HepG2 (cell line): ENCODE data around the gene ASPRV1. TPM values are rescaled to one million over a fixed set of nuclear protein-coding genes. Genes with fewer than 3 reads are reported as not detected.

Experiments used
- CEBPZ ChIP-seq: IDR thresholded peaks from 2 replicates; pipeline ENCODE4 v1.6.1; 2012; ENCODE audit warnings: low read length, improper control_type of control experiment
- CREM ChIP-seq, 2 experiments: sonication (generic) in 1 of 2; formaldehyde crosslinking in 1 of 2; IDR thresholded peaks; 2 replicates each; pipeline versions ENCODE4 v1.4.0 to v1.6.1; 2016 to 2020; ENCODE audit warnings: antibody characterized with exemption in 1 of 2, mild to moderate bottlenecking in 1 of 2, missing genetic modification reagents in 1 of 2
- DBP ChIP-seq: sonication (generic); formaldehyde crosslinking; IDR thresholded peaks from 2 replicates; pipeline ENCODE4 v1.4.0; 2020; ENCODE audit warnings: missing genetic modification reagents; ENCODE audit errors: not compliant biosample characterization
- FOXA3 ChIP-seq: IDR thresholded peaks from 2 replicates; pipeline ENCODE4 v1.6.1; 2016; ENCODE audit warnings: missing genetic modification reagents, missing compliant biosample characterization
- FOXP1 ChIP-seq, 2 experiments: fragments of 450-650 bp in 1 of 2; IDR thresholded peaks; 2 replicates each; pipeline ENCODE4 v1.6.1; 2017 to 2018; ENCODE audit warnings: antibody characterized with exemption in 1 of 2
- IRF9 ChIP-seq: sonication (generic); formaldehyde crosslinking; IDR thresholded peaks from 2 replicates; pipeline ENCODE4 v1.8.0; 2022; ENCODE audit warnings: missing genetic modification reagents, mild to moderate bottlenecking, borderline replicate concordance
- LCORL ChIP-seq, 2 experiments: fragments of 450-650 bp in 1 of 2; sonication (generic) in 1 of 2; formaldehyde crosslinking in 1 of 2; IDR thresholded peaks; 2 replicates each; pipeline versions ENCODE4 v1.5.0 to v1.6.1; 2017 to 2020; ENCODE audit warnings: antibody characterized with exemption in 1 of 2, missing genetic modification reagents in 1 of 2
- NBN ChIP-seq: fragments of 450-650 bp; conservative IDR thresholded peaks from 2 replicates; pipeline ENCODE4 v1.6.1; 2017
- NONO ChIP-seq, 2 experiments: fragments of 450-650 bp in 1 of 2; sonication (generic) in 1 of 2; formaldehyde crosslinking in 1 of 2; IDR thresholded peaks in 1 of 2; conservative IDR thresholded peaks in 1 of 2; 2 replicates each; pipeline versions ENCODE4 v1.6.1 to v1.8.0; 2017 to 2022; ENCODE audit warnings: mild to moderate bottlenecking in 1 of 2, missing genetic modification reagents in 1 of 2, moderate library complexity in 1 of 2
- PAWR ChIP-seq: sonication (generic); formaldehyde crosslinking; IDR thresholded peaks from 2 replicates; pipeline ENCODE4 v1.4.0; 2020; ENCODE audit warnings: missing genetic modification reagents, mild to moderate bottlenecking, borderline replicate concordance
- SALL1 ChIP-seq: sonication (generic); formaldehyde crosslinking; IDR thresholded peaks from 2 replicates; pipeline ENCODE4 v1.8.0; 2022; ENCODE audit warnings: mild to moderate bottlenecking, missing genetic modification reagents
- TBP ChIP-seq: sonication (generic); formaldehyde crosslinking; IDR thresholded peaks from 2 replicates; pipeline ENCODE4 v1.5.0; 2020; ENCODE audit warnings: missing genetic modification reagents
- ZBTB14 ChIP-seq: sonication (generic); formaldehyde crosslinking; IDR thresholded peaks from 2 replicates; pipeline ENCODE4 v1.4.0; 2020; ENCODE audit warnings: missing genetic modification reagents
- ZNF224 ChIP-seq: sonication (generic); formaldehyde crosslinking; IDR thresholded peaks from 2 replicates; pipeline ENCODE4 v1.5.0; 2020; ENCODE audit warnings: mild to moderate bottlenecking, missing genetic modification reagents
- ZNF274 ChIP-seq: sonication (generic); formaldehyde crosslinking; IDR thresholded peaks from 2 replicates; pipeline ENCODE4 v1.5.1; 2020; ENCODE audit warnings: mild to moderate bottlenecking, missing genetic modification reagents
- ZNF451 ChIP-seq: sonication (generic); formaldehyde crosslinking; IDR thresholded peaks from 2 replicates; pipeline ENCODE4 v1.5.0; 2020; ENCODE audit warnings: mild to moderate bottlenecking, missing genetic modification reagents
- ZNF552 ChIP-seq: sonication (generic); formaldehyde crosslinking; IDR thresholded peaks from 2 replicates; pipeline ENCODE4 v1.9.0; 2022; ENCODE audit warnings: missing genetic modification reagents, mild to moderate bottlenecking, borderline replicate concordance
- ZXDC ChIP-seq: sonication (generic); formaldehyde crosslinking; IDR thresholded peaks from 2 replicates; pipeline ENCODE4 v1.5.0; 2020; ENCODE audit warnings: mild to moderate bottlenecking, missing genetic modification reagents
- polyA plus RNA-seq, 8 experiments: library from polyadenylated mRNA; depleted of rRNA in 3 of 8; stranded (reverse) in 7 of 8; unstranded in 1 of 8; fragments of >200 nt; fragmentation: Illumina TruSeq in 4 of 8; extraction: Trizol in 4 of 8; gene quantifications; 2 replicates each; pipeline versions ENCODE4 v1.2.1 to v1.2.3, GENCODE V29; 2011 to 2016; ENCODE audit warnings: low read depth in 4 of 8, missing spikeins in 1 of 8, mixed read lengths in 1 of 8; ENCODE audit not compliant: insufficient read depth in 1 of 8
- total RNA-seq, 5 experiments: library from RNA; depleted of rRNA; stranded (reverse); fragments of >200 nt; fragmentation: Illumina TruSeq; extraction: Trizol; gene quantifications; 2 replicates each; pipeline ENCODE4 v1.2.3, GENCODE V29; 2016; ENCODE audit warnings: low read depth in 1 of 5

ASPRV1 gene
- total and polyA plus RNA-seq, 2 of the 13 experiments (the other 11 are each of a cell fraction or from before 2014, with no cell fraction given), result 0.40 to 0.48 TPM

- no peak for TF ChIP-seq CEBPZ
- no peak for TF ChIP-seq IRF9 (CRISPR knock-in tag)
- no peak for TF ChIP-seq ZNF552 (CRISPR knock-in tag)
- TF ChIP-seq NONO (IDR thresholded peaks at IDR 0.05), result no peak
- TF ChIP-seq NONO (CRISPR knock-in tag; conservative IDR thresholded peaks at IDR 0.05), result no peak
- no peak for TF ChIP-seq SALL1
- TF ChIP-seq ZNF274, result no peak
- TF ChIP-seq FOXP1 (IDR thresholded peaks at IDR 0.05), result no peak
- TF ChIP-seq FOXP1 (CRISPR knock-in tag; IDR thresholded peaks at IDR 0.05), result peak; percentile 78
- no peak for TF ChIP-seq ZNF224
- TF ChIP-seq LCORL (IDR thresholded peaks at IDR 0.05), result no peak
- peak; percentile 36; the same call in 1 of the 2 replicates for TF ChIP-seq LCORL (CRISPR knock-in tag; IDR thresholded peaks at IDR 0.05)
- TF ChIP-seq NBN, result no peak
- no peak for TF ChIP-seq PAWR (CRISPR knock-in tag)
- TF ChIP-seq TBP (CRISPR knock-in tag), result no peak
- TF ChIP-seq CREM (IDR thresholded peaks at IDR 0.05), result no peak
- TF ChIP-seq CREM (CRISPR knock-in tag; IDR thresholded peaks at IDR 0.05), result no peak
- TF ChIP-seq DBP (CRISPR knock-in tag), result no peak
- no peak for TF ChIP-seq ZBTB14 (CRISPR knock-in tag)
- no peak for TF ChIP-seq ZNF451 (CRISPR knock-in tag)
- TF ChIP-seq FOXA3 (CRISPR knock-in tag), result peak; percentile 62
- TF ChIP-seq ZXDC (CRISPR knock-in tag), result no peak
Observed at GRCh38 chr2:69946351-69947324, 14.8 kb downstream of the ASPRV1 start (continued).
